ENCODE results near the gene DLGAP1. TPM values are rescaled to one million over a fixed set of nuclear protein-coding genes. Genes with fewer than 3 reads are reported as not detected.
"Not testable (repeated sequence)": the region's sequence is repeated elsewhere in the genome, so short reads cannot be mapped to it uniquely, and the experiment has no call there.

DLGAP1 gene
- total RNA-seq, 4 donors from 2014 or later, result 0.22 to 1.5 (median 0.56) TPM

- Histone ChIP-seq H3K9me3 (no peaks in the 10 kb centered on the region), H3K4me1 (no peaks in the 10 kb centered on the region), H3K36me3 (no peaks in the 10 kb centered on the region), H3K27me3 (no peaks in the 10 kb centered on the region), H3K4me3 (no peak overlapping the region), H3K27ac (no peak overlapping the region)
- WGBS, 2 donors (ENCODE audit: low coverage in 1 of 2), result 100% methylated on average over 2 of the region's 2 CpGs; no CpG with 5 or more reads in 1 of the 2 donors
- ATAC-seq, result no peak
- TF ChIP-seq CTCF (IDR thresholded peaks at IDR 0.05) (no peak), POLR2A (IDR thresholded peaks at IDR 0.05) (no peak)
Measured at GRCh38 chr18:3584266-3584861, 870.7 kb downstream of the DLGAP1 start.

- ATAC-seq, result no peak
- no peaks in the 10 kb centered on the region for H3K36me3 ChIP-seq
- no peaks in the 10 kb centered on the region for H3K27me3 ChIP-seq
- no peak overlapping the region for H3K4me3 ChIP-seq
- H3K4me1 ChIP-seq, result no peaks in the 10 kb centered on the region
- no peaks in the 10 kb centered on the region for H3K9me3 ChIP-seq
- TF ChIP-seq EP300 (IDR thresholded peaks at IDR 0.05) (no peak), POLR2A (IDR thresholded peaks at IDR 0.05) (no peak), POLR2AphosphoS5 (IDR thresholded peaks at IDR 0.05) (no peak), CTCF (IDR thresholded peaks at IDR 0.05) (no peak)
- WGBS, 2 donors (ENCODE audit: low coverage in 1 of 2), result 73 to 86% methylated on average over 5 to 6 of the region's 7 CpGs
- no peak overlapping the region for H3K27ac ChIP-seq
Measured at GRCh38 chr18:3583873-3584247, 871.2 kb downstream of the DLGAP1 start.

- H3K27ac ChIP-seq, H3K36me3 ChIP-seq, H3K4me1 ChIP-seq, H3K9me3 ChIP-seq, H3K27me3 ChIP-seq, H3K4me3 ChIP-seq, ATAC-seq: not testable (repeated sequence)
- 60 to 67% methylated on average over 1 to 6 of the region's 7 CpGs for WGBS, 2 donors (ENCODE audit: low coverage in 1 of 2)
Measured at GRCh38 chr18:3583106-3583872, 871.8 kb downstream of the DLGAP1 start.

GRCh38 chr18:3581890-3582289, 873.2 kb downstream of the DLGAP1 start:
- Histone ChIP-seq H3K27me3 (no peaks in the 10 kb centered on the region), H3K4me3 (no peak overlapping the region), H3K4me1 (no peaks in the 10 kb centered on the region), H3K27ac (no peak overlapping the region), H3K36me3 (no peaks in the 10 kb centered on the region), H3K9me3 (no peaks in the 10 kb centered on the region)
- ATAC-seq, result no peak
- TF ChIP-seq EP300 (IDR thresholded peaks at IDR 0.05) (no peak), CTCF (IDR thresholded peaks at IDR 0.05) (no peak), POLR2A (IDR thresholded peaks at IDR 0.05) (no peak), POLR2AphosphoS5 (IDR thresholded peaks at IDR 0.05) (no peak)
- 85 to 87% methylated on average over 4 to 8 of the region's 13 CpGs for WGBS, 2 donors (ENCODE audit: low coverage in 1 of 2)

- H3K27me3 ChIP-seq, H3K36me3 ChIP-seq, ATAC-seq, H3K9me3 ChIP-seq, H3K4me3 ChIP-seq, H3K4me1 ChIP-seq, H3K27ac ChIP-seq: not testable (repeated sequence)
- WGBS, 2 donors (ENCODE audit: low coverage in 1 of 2), result no CpG with 5 or more reads among the region's 22 CpGs
Measured at GRCh38 chr18:3580523-3581025, 874.5 kb downstream of the DLGAP1 start.

GRCh38 chr18:3579701-3580100, 875.4 kb downstream of the DLGAP1 start:
- no peaks in the 10 kb centered on the region for H3K9me3 ChIP-seq
- ATAC-seq, result no peak
- H3K4me1 ChIP-seq, result no peaks in the 10 kb centered on the region
- no peaks in the 10 kb centered on the region for H3K27me3 ChIP-seq
- H3K4me3 ChIP-seq, result no peak overlapping the region
- no peak overlapping the region for H3K27ac ChIP-seq
- 49 to 72% methylated on average over 4 of the region's 4 CpGs for whole genome bisulfite sequencing, 2 donors (ENCODE audit: low coverage in 1 of 2)
- TF ChIP-seq CTCF (IDR thresholded peaks at IDR 0.05), result no peak
- TF ChIP-seq POLR2AphosphoS5 (IDR thresholded peaks at IDR 0.05), result no peak
- TF ChIP-seq POLR2A (IDR thresholded peaks at IDR 0.05), result no peak
- no peak for TF ChIP-seq EP300 (IDR thresholded peaks at IDR 0.05)
- no peaks in the 10 kb centered on the region for H3K36me3 ChIP-seq

All from gastroesophageal sphincter (tissue), 4 donors.